HG02571 (cell line): Measurements from ENCODE around the gene PDIK1L.
"Not testable (repeated sequence)": the region's sequence is repeated elsewhere in the genome, so short reads cannot be mapped to it uniquely, and the experiment has no call there.

Source experiments
- ATAC-seq: cut with Tn5 transposase; IDR thresholded peaks from one replicate; pipeline ENCODE4 v1.9.1; 2021; ENCODE audit warnings: mild to moderate bottlenecking, moderate library complexity; ENCODE audit not compliant: unreplicated experiment

Gene PDIK1L

DNA sequence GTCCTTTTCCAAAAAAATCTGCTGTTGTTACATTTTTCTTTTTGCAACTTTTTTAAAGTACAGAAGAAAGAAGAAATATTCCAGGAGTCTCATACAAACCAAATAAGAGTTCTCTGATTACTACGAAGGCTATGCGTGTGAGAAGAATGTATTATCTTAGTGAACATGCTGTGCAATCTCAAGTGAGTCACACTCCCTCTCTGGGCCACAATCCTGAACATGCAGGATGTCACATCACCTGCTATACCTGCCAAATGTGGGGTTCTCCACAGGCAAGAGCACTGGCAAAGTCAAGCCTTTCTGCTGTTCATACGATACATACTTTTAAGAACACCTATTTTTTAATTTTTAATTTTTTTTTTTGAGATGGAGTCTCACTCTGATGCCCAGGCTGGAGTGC is 22.5 kb upstream of the PDIK1L start:
- ATAC-seq, result no peak

DNA sequence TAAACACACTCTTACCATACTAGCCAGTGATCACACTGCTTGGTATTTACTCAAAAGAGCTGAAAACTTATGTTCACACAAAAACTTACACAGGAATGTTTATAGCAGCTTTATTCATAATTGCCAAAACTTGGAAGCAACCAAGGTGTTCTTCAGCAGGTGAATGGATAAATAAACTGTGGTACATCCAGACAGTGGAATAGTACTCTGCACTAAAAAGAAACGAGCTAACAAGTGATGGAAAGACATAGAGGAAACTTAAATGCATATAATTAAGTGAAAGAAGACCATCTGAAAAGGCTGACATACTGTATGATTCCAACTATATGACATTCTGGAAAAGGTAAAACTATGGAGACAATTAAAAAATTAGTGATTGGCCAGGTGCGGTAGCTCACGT is 20.7 kb upstream of the PDIK1L start:
- ATAC-seq, result no peak

GRCh38 chr1:26092422-26092821 is 19.2 kb upstream of the PDIK1L start:
- ATAC-seq, result no peak

- ATAC-seq, result not testable (repeated sequence)
Observed at GRCh38 chr1:26093569-26093968, 18.1 kb upstream of the PDIK1L start.

GRCh38 chr1:26094076-26094669 is 17.5 kb upstream of the PDIK1L start:
- no peak for ATAC-seq

GRCh38 chr1:26094677-26095383 is 16.8 kb upstream of the PDIK1L start:
- no peak for ATAC-seq

- ATAC-seq, result no peak
Observed at GRCh38 chr1:26096471-26096870, 15.2 kb upstream of the PDIK1L start.

DNA sequence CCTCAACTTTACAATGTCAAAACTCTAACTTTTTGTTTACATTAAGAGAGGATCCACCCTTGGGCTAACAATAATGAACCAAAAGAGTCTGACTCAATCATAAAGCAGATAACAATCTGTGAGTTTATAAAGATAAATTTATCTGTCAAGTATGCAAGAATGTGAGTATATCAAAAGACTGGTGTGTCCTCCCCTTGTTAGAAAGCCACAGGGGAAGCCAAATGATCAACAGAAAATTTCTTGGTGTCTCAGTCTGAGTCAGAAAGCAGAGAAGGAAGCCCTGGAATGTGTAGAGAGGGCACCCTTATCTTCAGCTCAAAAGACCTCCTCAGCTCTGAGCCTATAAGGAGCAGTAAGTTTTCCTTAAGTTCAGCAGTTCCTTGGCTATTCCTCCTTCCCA is 13.9 kb upstream of the PDIK1L start:
- no peak for ATAC-seq

GRCh38 chr1:26098602-26099001 is 13.0 kb upstream of the PDIK1L start:
- ATAC-seq, result no peak

GRCh38 chr1:26099780-26100179 is 11.8 kb upstream of the PDIK1L start:
- no peak for ATAC-seq

GRCh38 chr1:26100204-26100603 is 11.4 kb upstream of the PDIK1L start:
- ATAC-seq, result not testable (repeated sequence)

GRCh38 chr1:26102119-26102518 is 9.5 kb upstream of the PDIK1L start:
- no peak for ATAC-seq

DNA sequence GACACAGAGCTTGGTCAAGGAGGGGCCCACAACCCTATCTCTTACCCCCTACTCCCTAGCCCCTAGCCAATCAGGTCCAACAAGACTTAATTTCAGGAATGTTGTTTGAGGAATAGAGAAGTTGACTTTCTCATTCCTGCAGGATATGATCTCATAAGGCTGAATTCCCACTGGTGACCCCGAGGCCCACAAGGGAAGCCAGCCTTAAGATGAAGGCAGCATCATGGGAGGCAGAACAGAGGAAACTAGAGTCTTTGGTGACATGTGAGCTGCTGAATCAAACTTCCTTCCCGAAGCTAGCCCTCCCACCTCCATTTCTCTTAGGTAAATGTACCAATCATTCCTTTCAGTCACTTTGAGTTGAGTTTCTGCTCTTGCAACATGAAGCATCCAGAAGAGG is 9.1 kb upstream of the PDIK1L start:
- ATAC-seq, result no peak

DNA sequence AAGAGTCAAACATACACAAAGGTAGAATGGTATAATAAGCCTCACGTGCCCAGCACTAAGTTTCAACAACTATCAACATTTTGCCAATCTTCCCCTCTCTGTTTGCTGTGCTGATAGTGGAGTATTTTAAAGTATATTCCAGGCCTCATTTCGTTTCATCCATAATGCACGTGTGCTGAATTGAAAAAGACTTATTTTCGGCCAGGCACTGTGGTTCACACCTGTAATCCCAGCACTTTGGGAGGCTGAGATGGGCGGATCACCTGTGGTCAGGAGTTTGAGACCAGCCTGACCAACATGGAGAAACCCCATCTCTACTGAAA is 6.4 kb upstream of the PDIK1L start:
- not testable (repeated sequence) for ATAC-seq

GRCh38 chr1:26109229-26110164 is 2.1 kb upstream of the PDIK1L start:
- ATAC-seq, result no peak

GRCh38 chr1:26110731-26111529 is 694 bp upstream of the PDIK1L start:
- ATAC-seq, result peak; percentile 43

GRCh38 chr1:26112407-26112775 is 767 bp downstream of the PDIK1L start:
- no peak for ATAC-seq

GRCh38 chr1:26114165-26114927 is 2.7 kb downstream of the PDIK1L start:
- ATAC-seq, result no peak

GRCh38 chr1:26119892-26120608 is 8.4 kb downstream of the PDIK1L start:
- no peak for ATAC-seq
